Fibroblast of the aortic adventitia (primary cell): Measurements from ENCODE around the gene TMEM243. TPM values are rescaled to one million over a fixed set of nuclear protein-coding genes. Genes with fewer than 3 reads are reported as not detected.
"Not testable (repeated sequence)": the region's sequence is repeated elsewhere in the genome, so short reads cannot be mapped to it uniquely, and the experiment has no call there.

Source experiments
- DNase-seq: peaks from one replicate; pipeline ENCODE4 v3.0.0-alpha.2; 2010; ENCODE audit warnings: low read depth
- H3K4me3 ChIP-seq: 2 replicates; pipeline ENCODE4 v1.5.1; 2011; ENCODE audit warnings: low read depth, mild to moderate bottlenecking, control low read depth, low read length, moderate library complexity
- total RNA-seq: library from RNA; depleted of rRNA; stranded (reverse); fragments of >200 nt; gene quantifications from 2 replicates; pipeline ENCODE4 v1.2.3, GENCODE V29; 2012; ENCODE audit warnings: low replicate concordance
- TF ChIP-seq, protein P1 (sequence below): IDR thresholded peaks from 2 replicates; pipeline ENCODE4 v1.5.1; 2011; ENCODE audit warnings: mild to moderate bottlenecking, low read length, control low read depth, inconsistent platforms; ENCODE audit not compliant: insufficient read depth

Gene TMEM243
- total RNA-seq, 1 donor, result 47.8 TPM

DNA sequence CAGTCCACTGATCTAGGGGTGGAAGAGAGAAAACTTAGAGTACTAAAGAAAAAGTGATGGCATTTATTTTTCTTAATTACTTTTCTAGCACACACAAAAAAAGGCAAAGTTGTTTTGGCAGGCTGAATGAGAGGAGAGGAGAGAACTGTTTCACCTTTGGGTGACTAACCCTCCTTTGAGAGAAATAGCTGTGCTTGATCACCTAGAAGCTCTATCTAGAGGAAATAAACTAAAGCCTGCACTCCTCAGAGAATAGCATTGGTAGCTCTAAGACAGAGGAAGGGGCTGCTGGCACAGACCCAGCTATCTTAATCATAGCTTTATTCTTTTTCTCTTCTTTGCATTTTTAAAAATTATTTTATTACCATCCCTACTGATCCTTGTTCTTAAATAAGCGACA is 6.3 kb downstream of the TMEM243 start:
- DNase-seq, result no peak
- TF ChIP-seq, protein P1, sequence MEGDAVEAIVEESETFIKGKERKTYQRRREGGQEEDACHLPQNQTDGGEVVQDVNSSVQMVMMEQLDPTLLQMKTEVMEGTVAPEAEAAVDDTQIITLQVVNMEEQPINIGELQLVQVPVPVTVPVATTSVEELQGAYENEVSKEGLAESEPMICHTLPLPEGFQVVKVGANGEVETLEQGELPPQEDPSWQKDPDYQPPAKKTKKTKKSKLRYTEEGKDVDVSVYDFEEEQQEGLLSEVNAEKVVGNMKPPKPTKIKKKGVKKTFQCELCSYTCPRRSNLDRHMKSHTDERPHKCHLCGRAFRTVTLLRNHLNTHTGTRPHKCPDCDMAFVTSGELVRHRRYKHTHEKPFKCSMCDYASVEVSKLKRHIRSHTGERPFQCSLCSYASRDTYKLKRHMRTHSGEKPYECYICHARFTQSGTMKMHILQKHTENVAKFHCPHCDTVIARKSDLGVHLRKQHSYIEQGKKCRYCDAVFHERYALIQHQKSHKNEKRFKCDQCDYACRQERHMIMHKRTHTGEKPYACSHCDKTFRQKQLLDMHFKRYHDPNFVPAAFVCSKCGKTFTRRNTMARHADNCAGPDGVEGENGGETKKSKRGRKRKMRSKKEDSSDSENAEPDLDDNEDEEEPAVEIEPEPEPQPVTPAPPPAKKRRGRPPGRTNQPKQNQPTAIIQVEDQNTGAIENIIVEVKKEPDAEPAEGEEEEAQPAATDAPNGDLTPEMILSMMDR, result no peak
- H3K4me3 ChIP-seq, result no peak overlapping the region

DNA sequence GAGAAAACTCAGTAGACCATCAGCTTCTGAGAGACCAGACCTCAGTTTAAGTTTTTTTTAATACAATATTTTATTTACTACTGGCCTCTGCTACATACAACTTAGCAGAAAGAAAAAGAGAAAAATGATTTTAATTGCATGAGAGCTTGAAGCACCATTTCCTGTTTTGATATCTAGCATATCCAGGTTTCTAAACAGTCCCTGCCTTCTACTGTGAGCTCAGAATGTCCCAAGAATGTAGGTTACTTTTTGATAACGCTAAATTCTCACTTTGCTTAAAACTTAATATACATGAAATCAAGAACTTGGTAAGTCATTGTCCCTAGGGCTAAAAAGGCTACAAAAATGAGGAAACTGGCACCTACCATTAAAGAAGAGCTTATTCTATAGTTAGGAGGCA is 7.0 kb downstream of the TMEM243 start:
- no peak overlapping the region for H3K4me3 ChIP-seq
- TF ChIP-seq, protein P1, result no peak
- DNase-seq, result no peak

DNA sequence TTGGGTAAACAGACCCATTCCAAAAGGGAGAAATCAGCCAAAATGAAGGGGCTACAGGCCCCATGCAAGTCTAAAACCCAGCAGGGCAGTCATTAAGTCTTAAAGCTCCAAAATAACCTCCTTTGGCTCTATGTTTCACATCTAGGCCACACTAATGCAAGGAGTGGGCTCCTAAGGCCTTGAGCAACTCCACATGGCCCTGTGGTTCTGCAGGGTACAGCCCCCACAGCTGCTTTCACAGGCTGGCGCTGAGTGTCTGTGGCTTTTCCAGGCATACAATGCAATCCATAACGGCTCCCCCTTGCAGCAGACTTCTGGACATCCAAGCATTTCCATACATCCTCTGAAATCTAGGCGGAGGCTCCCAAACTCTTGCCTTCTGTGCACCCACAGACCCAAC is 9.0 kb downstream of the TMEM243 start:
- TF ChIP-seq, protein P1, result no peak
- DNase-seq, result no peak
- no peak overlapping the region for H3K4me3 ChIP-seq

GRCh38 chr7:87209295-87209924 is 10.1 kb downstream of the TMEM243 start:
- DNase-seq, result no peak
- TF ChIP-seq, protein P1, result no peak
- H3K4me3 ChIP-seq, result no peak overlapping the region

- DNase-seq, result no peak
- TF ChIP-seq, protein P1, result no peak
These were observed 13.2 kb downstream of the TMEM243 start for GRCh38 chr7:87206361-87206760.

DNA sequence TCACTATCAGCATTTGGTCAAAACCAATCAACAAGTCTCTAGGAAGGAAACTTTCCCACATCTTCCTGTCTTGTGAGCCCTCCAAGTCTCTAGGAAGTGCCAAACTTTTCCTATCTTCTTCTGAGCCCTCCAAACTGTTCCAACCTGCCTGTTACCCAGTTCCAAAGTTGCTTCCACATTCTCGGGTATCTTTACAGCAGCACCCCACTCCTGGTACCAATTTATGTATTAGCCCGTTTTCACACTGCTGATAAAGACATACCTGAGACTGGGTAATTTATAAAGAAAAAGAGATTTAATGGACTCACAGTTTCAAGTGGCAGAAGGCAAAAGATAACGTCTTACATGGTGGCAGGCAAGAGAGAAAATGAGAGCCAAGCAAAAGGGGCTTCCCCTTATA is 13.8 kb downstream of the TMEM243 start:
- H3K4me3 ChIP-seq, DNase-seq: not testable (repeated sequence)

More at GRCh38 chr7:87206361-87206760, 13.2 kb downstream of the TMEM243 start:
- no peak overlapping the region for H3K4me3 ChIP-seq

DNA sequence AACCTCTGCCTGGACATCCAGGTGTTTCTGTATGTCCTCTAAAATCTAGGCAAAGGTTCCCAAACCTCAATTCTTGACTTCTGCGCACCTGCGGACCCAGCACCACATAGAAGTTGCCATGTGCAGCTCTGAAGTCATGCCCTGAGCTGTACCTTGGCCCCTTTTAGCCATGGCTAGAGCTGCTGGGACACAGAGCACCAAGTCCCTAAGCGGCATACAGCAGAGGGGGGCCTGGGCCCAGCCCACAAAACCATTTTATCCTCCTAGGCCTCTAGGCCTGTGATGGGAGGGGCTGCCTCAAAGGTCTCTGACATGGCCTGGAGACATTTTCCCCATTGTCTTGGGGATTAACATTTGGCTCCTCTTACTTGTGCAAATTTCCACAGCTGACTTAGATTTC is 14.6 kb downstream of the TMEM243 start:
- DNase-seq, result no peak
- TF ChIP-seq, protein P1, result no peak
- H3K4me3 ChIP-seq, result no peak overlapping the region

- H3K4me3 ChIP-seq, DNase-seq: not testable (repeated sequence)
These were observed 15.6 kb downstream of the TMEM243 start for GRCh38 chr7:87203929-87204328.
